HUES64 (cell line): ENCODE data around the gene CD81.

Experiments used
- H3K27ac ChIP-seq: 2 replicates; pipeline ENCODE4 v1.7.0; 2013; ENCODE audit warnings: low read depth, low read length, inconsistent platforms
- H3K27me3 ChIP-seq: 2 replicates; pipeline ENCODE4 v1.6.1; 2013; ENCODE audit warnings: mild to moderate bottlenecking, low read length; ENCODE audit not compliant: insufficient read depth
- H3K36me3 ChIP-seq: 2 replicates; pipeline ENCODE4 v1.6.1; 2013; ENCODE audit warnings: mild to moderate bottlenecking, low read length; ENCODE audit not compliant: insufficient read depth
- H3K4me1 ChIP-seq: 2 replicates; pipeline ENCODE4 v1.6.1; 2013; ENCODE audit warnings: mild to moderate bottlenecking, low read length, moderate library complexity; ENCODE audit not compliant: insufficient read depth
- H3K4me3 ChIP-seq: 2 replicates; pipeline ENCODE4 v1.5.1; 2013; ENCODE audit warnings: mild to moderate bottlenecking, low read length, moderate library complexity
- H3K9ac ChIP-seq: 2 replicates; pipeline ENCODE4 v1.6.1; 2013; ENCODE audit warnings: mild to moderate bottlenecking, low read depth, low read length
- H3K9me3 ChIP-seq: 2 replicates; pipeline ENCODE4 v1.6.1; 2013; ENCODE audit warnings: low read depth, low read length; ENCODE audit not compliant: insufficient read depth
- WGBS: fragments of 150-250, 120-280 bp; methylation state at CpG from one replicate; pipeline ENCODE4 v1.1.7; 2013; ENCODE audit warnings: missing lambda C conversion rate; 5-methylcytosine and 5-hydroxymethylcytosine counted together

CD81 gene

DNA sequence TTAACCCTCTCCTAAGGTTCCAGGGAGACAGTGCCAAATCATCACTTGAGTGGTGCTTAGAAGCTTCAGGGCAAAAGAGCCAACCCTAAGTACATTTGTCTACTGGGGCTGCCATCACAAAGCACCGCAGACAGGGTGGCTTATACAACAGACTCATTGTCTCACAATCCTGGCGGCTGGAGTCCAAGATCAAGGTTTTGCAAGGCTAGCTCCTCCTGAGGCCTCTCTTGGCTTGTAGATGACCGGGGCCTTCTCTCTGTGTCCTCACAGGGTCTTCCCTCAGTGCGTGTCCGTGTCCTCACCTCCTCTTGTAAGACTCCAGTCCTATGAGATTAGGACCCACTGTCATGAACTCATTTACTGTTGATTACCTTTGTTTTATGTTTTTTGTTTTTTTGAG is 34.1 kb upstream of the CD81 start:
- Histone ChIP-seq H3K9ac (no peak overlapping the region), H3K9me3 (no peaks in the 10 kb centered on the region), H3K27me3 (no peaks in the 10 kb centered on the region), H3K27ac (no peak overlapping the region), H3K4me1 (0 out of 2 replicates have a peak, but pooled peaks cover 6% of the 10 kb centered on the region), H3K36me3 (no peaks in the 10 kb centered on the region), H3K4me3 (no peak overlapping the region)
- 84% methylated on average over 5 of the region's 5 CpGs for WGBS

GRCh38 chr11:2343502-2343901 is 33.6 kb upstream of the CD81 start:
- Histone ChIP-seq H3K27me3 (no peaks in the 10 kb centered on the region), H3K4me3 (no peak overlapping the region), H3K9me3 (peaks cover 1% of the 10 kb centered on the region; the same call in 1 of the 2 replicates), H3K27ac (no peak overlapping the region), H3K36me3 (no peaks in the 10 kb centered on the region), H3K9ac (no peak overlapping the region), H3K4me1 (0 out of 2 replicates have a peak, but pooled peaks cover 2% of the 10 kb centered on the region)
- WGBS, result 89% methylated on average over 4 of the region's 4 CpGs

- 89% methylated on average over 2 of the region's 2 CpGs for WGBS
- Histone ChIP-seq H3K36me3 (no peaks in the 10 kb centered on the region), H3K27ac (no peak overlapping the region), H3K4me1 (no peaks in the 10 kb centered on the region), H3K27me3 (no peaks in the 10 kb centered on the region), H3K9ac (no peak overlapping the region), H3K4me3 (no peak overlapping the region), H3K9me3 (peaks cover 12% of the 10 kb centered on the region)
These were observed 32.1 kb upstream of the CD81 start for GRCh38 chr11:2345050-2345449.

DNA sequence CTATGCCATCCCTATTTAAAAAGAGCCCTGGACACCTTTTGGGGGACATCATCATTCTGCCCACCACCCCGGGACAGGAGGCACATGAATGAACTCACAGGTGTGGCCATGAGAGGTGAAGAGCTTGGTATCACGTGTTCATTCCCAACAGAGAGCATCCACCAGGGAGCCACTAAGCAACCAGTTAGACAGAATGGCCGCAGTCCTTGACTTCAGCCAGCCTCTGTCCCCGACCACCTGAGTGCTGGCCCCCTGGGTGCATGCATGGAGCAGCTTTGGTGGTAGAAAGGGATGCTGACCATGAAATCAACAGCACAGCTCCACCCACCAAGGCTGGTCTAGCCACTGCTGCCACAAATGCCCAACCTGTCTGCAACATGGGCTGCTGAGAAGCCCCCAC is 31.1 kb upstream of the CD81 start:
- WGBS, result 93% methylated on average over 4 of the region's 4 CpGs
- H3K27me3 ChIP-seq, result no peaks in the 10 kb centered on the region
- no peak overlapping the region for H3K27ac ChIP-seq
- no peak overlapping the region for H3K9ac ChIP-seq
- H3K9me3 ChIP-seq, result peaks cover 17% of the 10 kb centered on the region
- no peak overlapping the region for H3K4me3 ChIP-seq
- H3K4me1 ChIP-seq, result no peaks in the 10 kb centered on the region
- no peaks in the 10 kb centered on the region for H3K36me3 ChIP-seq

DNA sequence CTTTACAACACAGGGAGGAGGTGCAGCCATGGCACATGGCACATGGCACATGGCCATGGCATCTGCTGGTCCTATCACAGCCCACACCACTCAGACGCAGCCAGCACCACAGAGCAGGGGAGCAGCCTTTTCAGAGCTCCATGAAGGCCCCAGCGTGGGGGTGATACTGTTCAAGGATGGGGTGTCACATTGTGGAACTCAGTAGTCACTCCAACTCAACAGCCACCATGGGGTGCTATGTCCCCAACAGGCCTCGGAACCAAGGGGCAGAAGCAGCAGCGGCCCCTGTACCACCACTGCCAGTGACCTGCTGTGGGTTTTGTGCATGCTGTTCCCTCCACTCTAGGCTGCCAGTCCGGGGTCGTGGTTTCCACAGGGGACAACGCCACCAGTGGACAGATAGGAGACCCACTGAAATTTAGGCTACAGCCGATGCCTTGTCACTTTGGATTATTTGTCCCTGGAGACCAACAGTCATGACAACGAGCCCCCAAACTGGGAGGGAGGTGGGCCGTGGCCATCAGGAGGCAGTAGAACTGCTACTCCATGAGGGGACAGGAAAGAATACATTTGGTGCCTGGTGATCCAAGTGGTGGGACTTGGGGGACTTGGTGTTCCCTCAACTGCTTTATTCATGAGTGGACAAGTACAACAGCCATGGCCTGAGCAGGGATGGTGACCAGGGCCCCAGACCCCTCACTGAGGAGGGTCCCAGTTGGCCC is 30.4 kb upstream of the CD81 start:
- Histone ChIP-seq H3K4me1 (no peaks in the 10 kb centered on the region), H3K36me3 (no peaks in the 10 kb centered on the region), H3K9ac (no peak overlapping the region), H3K27ac (no peak overlapping the region), H3K4me3 (no peak overlapping the region), H3K27me3 (0 out of 2 replicates have a peak, but pooled peaks cover 3% of the 10 kb centered on the region), H3K9me3 (peaks cover 17% of the 10 kb centered on the region)
- WGBS, result 82% methylated on average over 10 of the region's 10 CpGs

DNA sequence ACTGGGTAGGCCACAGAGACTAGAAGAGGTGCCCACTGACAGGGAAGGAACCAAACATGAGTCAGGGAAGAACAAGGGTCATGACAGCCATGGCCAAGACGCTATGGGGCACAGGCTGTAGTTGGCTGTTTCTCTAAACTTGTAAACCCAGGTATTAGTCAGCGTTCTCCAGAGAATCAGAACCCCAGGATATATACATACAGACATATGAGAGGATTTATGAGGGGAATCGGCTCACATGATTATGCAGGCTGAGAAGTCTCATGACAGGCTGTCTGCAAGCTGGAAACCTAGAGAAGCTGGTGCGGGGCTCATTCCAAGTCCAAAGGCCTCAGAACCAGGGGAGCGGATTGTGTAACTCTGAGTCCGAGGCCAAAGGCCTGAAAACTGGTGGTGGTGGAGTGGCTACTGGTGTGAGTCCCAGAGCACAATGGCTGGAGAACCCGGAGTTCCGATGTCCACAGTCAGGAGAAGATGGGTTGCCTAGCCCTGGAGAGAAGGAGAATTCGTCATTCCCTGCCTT is 29.7 kb upstream of the CD81 start:
- H3K36me3 ChIP-seq, result no peaks in the 10 kb centered on the region
- no peak overlapping the region for H3K9ac ChIP-seq
- WGBS, result 87% methylated on average over 9 of the region's 9 CpGs
- no peaks in the 10 kb centered on the region for H3K4me1 ChIP-seq
- peaks cover 17% of the 10 kb centered on the region for H3K9me3 ChIP-seq
- H3K27me3 ChIP-seq, result 0 out of 2 replicates have a peak, but pooled peaks cover 3% of the 10 kb centered on the region
- no peak overlapping the region for H3K4me3 ChIP-seq
- no peak overlapping the region for H3K27ac ChIP-seq

GRCh38 chr11:2348986-2349385 is 28.1 kb upstream of the CD81 start:
- H3K9me3 ChIP-seq, result peaks cover 17% of the 10 kb centered on the region
- H3K27me3 ChIP-seq, result 0 out of 2 replicates have a peak, but pooled peaks cover 3% of the 10 kb centered on the region
- no peaks in the 10 kb centered on the region for H3K36me3 ChIP-seq
- 100% methylated on average over 1 of the region's 1 CpG for WGBS
- no peak overlapping the region for H3K4me3 ChIP-seq
- no peak overlapping the region for H3K27ac ChIP-seq
- no peaks in the 10 kb centered on the region for H3K4me1 ChIP-seq
- no peak overlapping the region for H3K9ac ChIP-seq

DNA sequence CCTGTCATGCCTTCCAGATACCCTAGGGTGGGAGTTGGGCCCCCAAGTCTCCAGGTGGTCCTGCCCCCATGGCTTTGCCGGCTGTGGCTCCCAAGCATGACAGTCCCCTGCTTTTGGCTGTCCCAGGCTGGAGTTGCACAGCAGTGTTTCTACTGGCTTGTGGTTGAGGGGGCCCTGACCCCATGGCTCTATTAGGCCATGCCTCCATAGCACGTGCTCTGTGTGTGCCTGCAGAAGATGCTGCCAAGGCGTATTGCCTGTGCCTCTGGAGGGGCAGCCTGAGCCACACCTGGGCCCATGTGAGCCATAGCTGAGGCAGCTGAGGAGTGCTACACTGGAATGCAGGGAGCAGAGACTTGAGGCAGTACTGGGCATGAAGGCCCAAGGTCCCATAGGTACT is 25.4 kb upstream of the CD81 start:
- Histone ChIP-seq H3K4me3 (no peak overlapping the region), H3K27me3 (0 out of 2 replicates have a peak, but pooled peaks cover 3% of the 10 kb centered on the region), H3K36me3 (no peaks in the 10 kb centered on the region), H3K9me3 (peaks cover 20% of the 10 kb centered on the region), H3K4me1 (no peaks in the 10 kb centered on the region), H3K9ac (no peak overlapping the region), H3K27ac (no peak overlapping the region)
- WGBS, result 89% methylated on average over 3 of the region's 3 CpGs

DNA sequence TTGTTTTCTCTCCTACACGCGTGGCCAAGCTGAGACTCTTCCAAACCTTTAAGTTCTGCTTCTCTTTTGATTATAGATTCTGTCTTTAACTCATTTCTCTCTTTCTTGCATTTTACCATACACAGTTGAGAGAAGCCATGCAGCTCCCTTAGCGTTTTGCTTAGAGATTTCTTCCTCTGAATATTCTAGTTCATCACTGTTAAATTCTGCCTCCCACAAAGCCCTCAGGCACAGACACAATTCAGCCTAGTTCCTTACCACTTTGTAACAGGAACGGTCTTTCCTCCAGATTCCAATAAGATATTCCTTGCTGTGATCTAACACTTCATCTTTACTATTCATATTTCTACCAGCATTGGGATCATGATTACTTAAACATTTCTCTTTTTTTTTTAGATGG is 24.7 kb upstream of the CD81 start:
- Histone ChIP-seq H3K36me3 (no peaks in the 10 kb centered on the region), H3K27me3 (0 out of 2 replicates have a peak, but pooled peaks cover 3% of the 10 kb centered on the region), H3K9me3 (peaks cover 20% of the 10 kb centered on the region), H3K4me1 (no peaks in the 10 kb centered on the region), H3K27ac (no peak overlapping the region), H3K9ac (no peak overlapping the region), H3K4me3 (no peak overlapping the region)
- WGBS, result 88% methylated on average over 4 of the region's 4 CpGs

DNA sequence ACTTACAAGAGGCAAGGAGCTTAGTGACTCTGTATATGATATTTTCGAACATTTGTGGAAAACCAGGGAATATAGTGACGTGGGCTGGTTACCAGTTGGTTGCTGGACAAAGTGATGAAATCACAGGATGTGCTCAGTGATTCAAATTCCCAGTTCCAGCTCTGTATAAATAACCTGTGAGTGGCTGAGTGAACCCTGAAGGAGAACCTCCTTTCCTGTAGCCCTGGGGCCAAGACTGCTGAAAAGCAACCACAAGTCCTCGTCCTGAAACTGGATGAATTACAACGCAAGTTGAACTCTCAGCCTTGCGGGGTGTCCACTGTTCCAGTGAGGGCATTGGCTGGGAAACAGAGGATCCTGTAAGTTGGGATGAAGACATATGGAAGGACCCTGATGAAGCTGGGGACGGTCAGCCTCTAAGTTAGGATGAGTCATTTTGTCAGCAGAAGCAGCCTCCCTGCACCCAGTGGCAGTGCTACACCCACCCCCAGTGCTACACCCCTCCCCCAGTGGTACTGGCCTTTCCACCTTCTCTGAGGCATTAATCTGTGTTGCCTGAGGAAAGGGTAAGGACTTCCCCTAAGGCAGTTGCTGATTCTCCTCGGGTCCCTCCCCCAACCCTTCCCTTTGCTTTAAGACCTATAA is 22.0 kb upstream of the CD81 start:
- H3K36me3 ChIP-seq, result no peaks in the 10 kb centered on the region
- H3K9me3 ChIP-seq, result peaks cover 7% of the 10 kb centered on the region
- H3K9ac ChIP-seq, result no peak overlapping the region
- H3K27ac ChIP-seq, result no peak overlapping the region
- WGBS, result 75% methylated on average over 7 of the region's 7 CpGs
- H3K27me3 ChIP-seq, result 0 out of 2 replicates have a peak, but pooled peaks cover 3% of the 10 kb centered on the region
- H3K4me1 ChIP-seq, result no peaks in the 10 kb centered on the region
- H3K4me3 ChIP-seq, result no peak overlapping the region

DNA sequence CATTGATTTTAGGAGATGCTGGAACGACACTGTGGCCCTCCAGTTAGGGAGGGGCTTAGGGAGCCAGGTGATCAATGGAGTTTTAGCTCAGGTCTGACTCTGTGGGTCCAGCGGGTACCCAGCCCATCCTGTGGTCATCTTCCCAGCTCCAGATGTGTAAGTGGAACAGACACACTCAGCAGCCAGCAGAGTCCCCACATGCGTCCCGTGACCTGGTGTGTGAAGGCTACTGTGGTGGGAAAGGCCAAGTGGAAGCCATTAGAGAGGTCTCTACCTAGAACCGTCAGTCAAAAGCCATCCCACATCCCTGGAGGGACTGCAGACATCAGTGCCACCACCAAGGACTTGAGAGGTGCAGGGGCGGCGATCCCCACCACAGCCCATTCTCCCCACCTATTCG is 19.9 kb upstream of the CD81 start:
- Histone ChIP-seq H3K4me3 (no peak overlapping the region), H3K27ac (no peak overlapping the region), H3K27me3 (no peaks in the 10 kb centered on the region), H3K4me1 (no peaks in the 10 kb centered on the region), H3K9me3 (peaks cover 3% of the 10 kb centered on the region; the same call in 1 of the 2 replicates), H3K36me3 (no peaks in the 10 kb centered on the region), H3K9ac (no peak overlapping the region)
- 88% methylated on average over 6 of the region's 8 CpGs for WGBS
